Neural progenitor cell (in vitro differentiated cells): ENCODE data around the gene IFI27. TPM values are rescaled to one million over a fixed set of nuclear protein-coding genes. Genes with fewer than 3 reads are reported as not detected.
A peak's percentile ranks its signal among the peaks of the same experiment; 100 is the strongest.

Source experiments
- DNase-seq: peaks from one replicate; pipeline ENCODE4 v3.0.0-alpha.2; 2016; ENCODE audit warnings: low spot score
- H2AFZ ChIP-seq: fragments of 200-600 bp; sonication (generic); replicated peaks from 2 replicates; pipeline ENCODE4 v1.6.1; 2016; ENCODE audit warnings: antibody characterized with exemption
- H3F3A ChIP-seq: fragments of 200-600 bp; sonication (generic); 2 replicates; pipeline ENCODE4 v1.6.1; 2016; ENCODE audit warnings: antibody characterized with exemption, low read depth
- H3K27ac ChIP-seq: fragments of 200-600 bp; sonication (generic); 2 replicates; pipeline ENCODE4 v1.5.1; 2016; ENCODE audit warnings: mild to moderate bottlenecking
- H3K27me3 ChIP-seq: fragments of 200-600 bp; sonication (generic); 2 replicates; pipeline ENCODE4 v1.6.1; 2016; ENCODE audit warnings: mild to moderate bottlenecking, moderate library complexity
- H3K36me3 ChIP-seq: fragments of 200-600 bp; sonication (generic); 2 replicates; pipeline ENCODE4 v1.5.1; 2016
- H3K4me1 ChIP-seq: fragments of 200-600 bp; sonication (generic); 2 replicates; pipeline ENCODE4 v1.6.1; 2016; ENCODE audit warnings: mixed run types
- H3K4me2 ChIP-seq: fragments of 200-600 bp; sonication (generic); 2 replicates; pipeline ENCODE4 v1.6.1; 2016
- H3K4me3 ChIP-seq: fragments of 200-600 bp; sonication (generic); 2 replicates; pipeline ENCODE4 v1.5.1; 2016
- H3K79me2 ChIP-seq: fragments of 200-600 bp; sonication (generic); 2 replicates; pipeline ENCODE4 v1.6.1; 2016; ENCODE audit warnings: low read depth
- H3K9ac ChIP-seq: fragments of 200-600 bp; sonication (generic); 2 replicates; pipeline ENCODE4 v1.6.1; 2016
- H3K9me3 ChIP-seq: fragments of 200-600 bp; sonication (generic); 2 replicates; pipeline ENCODE4 v1.5.1; 2016; ENCODE audit warnings: low read depth
- H4K20me1 ChIP-seq: fragments of 200-600 bp; sonication (generic); 2 replicates; pipeline ENCODE4 v1.6.1; 2016; ENCODE audit warnings: low read depth
- H3K27ac Mint-ChIP-seq: 3 replicates; pipeline ENCODE4 v1.8.0; 2021; ENCODE audit warnings: mixed read lengths
- H3K27me3 Mint-ChIP-seq: 2 replicates; pipeline ENCODE4 v1.8.0; 2022; ENCODE audit warnings: low read depth, mild to moderate bottlenecking, inconsistent platforms, moderate library complexity, mixed read lengths; ENCODE audit not compliant: insufficient read depth
- H3K36me3 Mint-ChIP-seq: 3 replicates; pipeline ENCODE4 v1.8.0; 2021; ENCODE audit warnings: mixed read lengths
- H3K4me1 Mint-ChIP-seq: 3 replicates; pipeline ENCODE4 v1.8.0; 2021; ENCODE audit warnings: mixed read lengths
- H3K4me3 Mint-ChIP-seq: 3 replicates; pipeline ENCODE4 v1.8.0; 2021; ENCODE audit warnings: mild to moderate bottlenecking, moderate library complexity, mixed read lengths
- H3K9me3 Mint-ChIP-seq: 3 replicates; pipeline ENCODE4 v1.8.0; 2020; ENCODE audit warnings: mixed read lengths
- EZH2 ChIP-seq: fragments of 200-600 bp; sonication (generic); IDR thresholded peaks from 2 replicates; pipeline ENCODE4 v1.6.1; 2017; ENCODE audit warnings: antibody characterized with exemption, mild to moderate bottlenecking, moderate library complexity
- EZH2phosphoT487 ChIP-seq: fragments of 200-600 bp; sonication (generic); IDR thresholded peaks from 2 replicates; pipeline ENCODE4 v1.6.1; 2017; ENCODE audit warnings: antibody characterized with exemption
- total RNA-seq: library from RNA; depleted of rRNA; stranded (reverse); fragments of >200 nt; gene quantifications from 2 replicates; pipeline ENCODE4 v1.2.3, GENCODE V29; 2015; ENCODE audit warnings: low replicate concordance
- TF ChIP-seq, protein P1 (sequence below): fragments of 200-600 bp; sonication (generic); IDR thresholded peaks from 2 replicates; pipeline ENCODE4 v1.5.1; 2017; ENCODE audit warnings: antibody characterized with exemption, mild to moderate bottlenecking

Gene IFI27
- total RNA-seq, 1 donor from 2014 or later, result 0.69 TPM

DNA sequence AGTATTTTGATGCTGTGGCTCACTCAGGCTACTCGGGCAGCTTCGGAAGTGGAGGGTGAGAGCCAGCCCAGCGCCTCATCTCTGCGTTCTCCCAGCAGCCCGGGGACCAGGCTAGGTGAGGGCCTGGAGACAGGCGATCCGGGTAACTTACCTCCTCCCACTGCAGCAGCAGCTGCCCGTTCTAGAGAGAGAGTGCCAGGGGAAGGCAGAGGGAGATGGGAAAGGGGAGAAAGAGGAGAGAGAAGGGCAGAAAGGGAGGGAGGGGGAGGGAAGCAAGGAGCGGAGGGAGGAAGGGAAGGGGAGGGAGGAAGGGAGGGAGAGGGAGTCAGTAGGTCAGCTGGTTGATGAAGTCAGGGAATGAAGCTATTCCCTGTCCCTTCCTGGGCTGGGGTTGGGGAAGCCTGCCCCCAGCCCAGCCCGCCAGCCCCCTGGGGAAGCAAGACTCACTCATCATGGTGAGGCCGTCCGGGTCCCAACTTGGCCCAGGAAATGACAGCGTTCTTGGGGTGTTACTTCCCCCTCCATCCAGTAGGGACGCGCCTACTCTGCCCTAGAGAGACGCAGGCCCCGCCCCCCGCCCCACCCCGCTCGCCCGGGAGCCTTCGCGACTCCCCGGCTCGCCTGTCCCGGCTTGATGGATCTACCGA is 18.7 kb downstream of the IFI27 start, which contains the start of gene IFI27L2:
IFI27L2 (minus strand) TSS at position 494 of the 647 bp plus-strand sequence; CDS start at position 454, 40 bp downstream.
- peaks cover 16% of the 10 kb centered on the region for H3F3A ChIP-seq
- Mint-ChIP-seq H3K27me3 (peaks cover 16% of the 10 kb centered on the region), H3K27ac (peak within 1 kb of the TSS; percentile 40), H3K9me3 (no peaks in the 10 kb centered on the region), H3K36me3 (no peaks in the 10 kb centered on the region), H3K4me3 (peak within 1 kb of the TSS; percentile 90), H3K4me1 (peaks cover 18% of the 10 kb centered on the region)
- H3K4me2 ChIP-seq, result peak within 1 kb of the TSS; percentile 84
- H3K27ac ChIP-seq, result no peak within 1 kb of the TSS
- no peaks in the 10 kb centered on the region for H3K9me3 ChIP-seq
- no peaks in the 10 kb centered on the region for H3K27me3 ChIP-seq
- no peaks in the 10 kb centered on the region for H3K79me2 ChIP-seq
- no peaks in the 10 kb centered on the region for H4K20me1 ChIP-seq
- peaks cover 4% of the 10 kb centered on the region for H3K4me1 ChIP-seq
- TF ChIP-seq, protein P1, sequence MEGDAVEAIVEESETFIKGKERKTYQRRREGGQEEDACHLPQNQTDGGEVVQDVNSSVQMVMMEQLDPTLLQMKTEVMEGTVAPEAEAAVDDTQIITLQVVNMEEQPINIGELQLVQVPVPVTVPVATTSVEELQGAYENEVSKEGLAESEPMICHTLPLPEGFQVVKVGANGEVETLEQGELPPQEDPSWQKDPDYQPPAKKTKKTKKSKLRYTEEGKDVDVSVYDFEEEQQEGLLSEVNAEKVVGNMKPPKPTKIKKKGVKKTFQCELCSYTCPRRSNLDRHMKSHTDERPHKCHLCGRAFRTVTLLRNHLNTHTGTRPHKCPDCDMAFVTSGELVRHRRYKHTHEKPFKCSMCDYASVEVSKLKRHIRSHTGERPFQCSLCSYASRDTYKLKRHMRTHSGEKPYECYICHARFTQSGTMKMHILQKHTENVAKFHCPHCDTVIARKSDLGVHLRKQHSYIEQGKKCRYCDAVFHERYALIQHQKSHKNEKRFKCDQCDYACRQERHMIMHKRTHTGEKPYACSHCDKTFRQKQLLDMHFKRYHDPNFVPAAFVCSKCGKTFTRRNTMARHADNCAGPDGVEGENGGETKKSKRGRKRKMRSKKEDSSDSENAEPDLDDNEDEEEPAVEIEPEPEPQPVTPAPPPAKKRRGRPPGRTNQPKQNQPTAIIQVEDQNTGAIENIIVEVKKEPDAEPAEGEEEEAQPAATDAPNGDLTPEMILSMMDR, result peak; percentile 46
- TF ChIP-seq EZH2, result no peak
- no peak within 1 kb of the TSS for H3K9ac ChIP-seq
- DNase-seq, result peak; percentile 94
- H2AFZ ChIP-seq, result peak within 1 kb of the TSS; percentile 97
- no peaks in the 10 kb centered on the region for H3K36me3 ChIP-seq
- peak within 1 kb of the TSS; percentile 53 for H3K4me3 ChIP-seq

DNA sequence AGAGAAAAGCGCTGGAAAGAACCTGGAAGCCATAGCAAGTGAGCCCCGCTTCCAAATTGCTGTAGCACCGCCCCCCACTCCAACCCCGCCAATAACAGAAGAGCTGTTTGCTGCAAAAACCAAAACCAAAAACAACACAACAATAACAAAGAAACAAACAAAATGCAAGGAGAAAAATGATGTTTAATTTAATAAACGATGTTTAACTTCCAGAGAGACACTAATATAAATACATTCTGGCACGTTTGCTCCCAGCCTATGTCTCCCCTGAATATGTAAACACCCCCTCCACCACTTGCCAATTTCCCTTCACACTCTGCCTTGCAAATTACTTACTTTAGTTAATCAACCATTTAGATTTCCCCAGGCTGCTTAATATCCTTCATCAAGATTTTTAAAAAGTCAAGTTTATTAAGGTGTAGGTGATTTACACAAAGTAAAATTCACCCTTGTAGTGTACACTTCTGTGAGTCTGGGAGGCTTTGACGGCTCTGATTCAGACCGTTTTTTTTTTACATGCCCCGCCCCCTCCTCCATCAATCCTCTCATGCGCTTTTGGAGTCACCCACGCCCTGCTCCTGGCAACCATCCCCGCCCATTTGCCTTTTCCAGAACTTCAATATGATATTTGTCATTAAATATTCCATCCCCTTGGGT is 19.4 kb downstream of the IFI27 start:
- Histone ChIP-seq H3K9ac (no peak overlapping the region), H3K9me3 (no peaks in the 10 kb centered on the region), H3K4me2 (peak overlapping the region; percentile 84), H4K20me1 (no peaks in the 10 kb centered on the region), H3K4me1 (peaks cover 4% of the 10 kb centered on the region), H3F3A (peaks cover 16% of the 10 kb centered on the region), H3K27me3 (no peaks in the 10 kb centered on the region), H3K4me3 (peak overlapping the region; percentile 53), H3K27ac (no peak overlapping the region), H2AFZ (peak overlapping the region; percentile 48), H3K79me2 (no peaks in the 10 kb centered on the region), H3K36me3 (no peaks in the 10 kb centered on the region)
- TF ChIP-seq, protein P1, result no peak
- TF ChIP-seq EZH2phosphoT487 (no peak), EZH2 (no peak)
- peak overlapping the region; percentile 90 for H3K4me3 Mint-ChIP-seq
- DNase-seq, result peak; percentile 75
- H3K36me3 Mint-ChIP-seq, result no peaks in the 10 kb centered on the region
- H3K4me1 Mint-ChIP-seq, result peaks cover 18% of the 10 kb centered on the region
- H3K27me3 Mint-ChIP-seq, result peaks cover 15% of the 10 kb centered on the region
- no peaks in the 10 kb centered on the region for H3K9me3 Mint-ChIP-seq
- peak overlapping the region; percentile 40 for H3K27ac Mint-ChIP-seq

DNA sequence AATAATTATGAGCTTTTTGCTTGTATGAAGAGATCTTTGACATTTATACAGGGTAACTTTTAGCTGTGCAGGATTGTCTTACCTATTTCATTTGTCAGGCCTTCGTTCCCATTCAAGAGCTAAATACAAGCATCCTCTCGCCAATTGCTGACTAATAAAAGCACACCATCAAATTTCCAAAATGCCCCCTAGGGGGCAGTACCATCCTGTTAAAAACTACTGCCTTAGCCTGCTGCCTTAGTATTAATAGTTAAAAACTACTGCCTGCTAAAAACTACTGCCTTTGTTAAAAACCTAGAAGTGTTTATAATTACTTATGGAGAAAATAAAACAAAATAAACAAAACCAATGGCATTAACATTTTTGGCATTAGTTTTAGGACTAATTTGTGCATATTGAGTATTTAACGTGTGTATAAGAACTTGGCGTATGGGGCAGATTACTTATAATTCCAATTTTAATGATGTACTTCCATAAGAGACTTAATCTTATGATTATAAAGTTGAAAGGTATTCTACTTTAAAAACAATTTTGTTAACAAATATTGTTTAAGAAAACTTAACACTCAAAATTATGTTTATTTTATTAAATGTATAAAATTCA is 21.9 kb downstream of the IFI27 start:
- H3K4me3 Mint-ChIP-seq, result peak overlapping the region; percentile 33
- H3K27ac Mint-ChIP-seq, result no peak overlapping the region
- no peaks in the 10 kb centered on the region for H4K20me1 ChIP-seq
- peaks cover 6% of the 10 kb centered on the region for H3K9me3 ChIP-seq
- H3K4me2 ChIP-seq, result no peak overlapping the region
- no peak overlapping the region for H2AFZ ChIP-seq
- H3K4me1 ChIP-seq, result peaks cover 4% of the 10 kb centered on the region
- DNase-seq, result peak; percentile 80
- H3K79me2 ChIP-seq, result no peaks in the 10 kb centered on the region
- H3K36me3 Mint-ChIP-seq, result no peaks in the 10 kb centered on the region
- peaks cover 18% of the 10 kb centered on the region for H3K4me1 Mint-ChIP-seq
- no peaks in the 10 kb centered on the region for H3K36me3 ChIP-seq
- H3K9ac ChIP-seq, result no peak overlapping the region
- H3K27me3 ChIP-seq, result no peaks in the 10 kb centered on the region
- no peak overlapping the region for H3K27ac ChIP-seq
- no peak overlapping the region for H3K4me3 ChIP-seq
- TF ChIP-seq, protein P1, result peak; percentile 98
- TF ChIP-seq EZH2phosphoT487 (no peak), EZH2 (no peak)
- peaks cover 19% of the 10 kb centered on the region for H3K27me3 Mint-ChIP-seq
- H3F3A ChIP-seq, result peaks cover 16% of the 10 kb centered on the region
- H3K9me3 Mint-ChIP-seq, result peaks cover 7% of the 10 kb centered on the region
